Femur (tissue), 1 donor: Measurements from ENCODE around the gene TEKT1.
"Not testable (repeated sequence)": the region's sequence is repeated elsewhere in the genome, so short reads cannot be mapped to it uniquely, and the experiment has no call there.

Experiments used
- DNase-seq: peaks from one replicate; pipeline ENCODE4 v3.0.0-alpha.2; 2017

The TEKT1 gene

GRCh38 chr17:6812295-6812694, 19.2 kb downstream of the TEKT1 start:
- DNase-seq: no peak

GRCh38 chr17:6811510-6811909, 20.0 kb downstream of the TEKT1 start:
- DNase-seq: no peak

GRCh38 chr17:6800422-6801027, 31.0 kb downstream of the TEKT1 start:
- no peak for DNase-seq

- DNase-seq: no peak
Observed at GRCh38 chr17:6799738-6800137, 31.8 kb downstream of the TEKT1 start.

GRCh38 chr17:6797718-6798351, 33.7 kb downstream of the TEKT1 start:
- DNase-seq: no peak

DNA sequence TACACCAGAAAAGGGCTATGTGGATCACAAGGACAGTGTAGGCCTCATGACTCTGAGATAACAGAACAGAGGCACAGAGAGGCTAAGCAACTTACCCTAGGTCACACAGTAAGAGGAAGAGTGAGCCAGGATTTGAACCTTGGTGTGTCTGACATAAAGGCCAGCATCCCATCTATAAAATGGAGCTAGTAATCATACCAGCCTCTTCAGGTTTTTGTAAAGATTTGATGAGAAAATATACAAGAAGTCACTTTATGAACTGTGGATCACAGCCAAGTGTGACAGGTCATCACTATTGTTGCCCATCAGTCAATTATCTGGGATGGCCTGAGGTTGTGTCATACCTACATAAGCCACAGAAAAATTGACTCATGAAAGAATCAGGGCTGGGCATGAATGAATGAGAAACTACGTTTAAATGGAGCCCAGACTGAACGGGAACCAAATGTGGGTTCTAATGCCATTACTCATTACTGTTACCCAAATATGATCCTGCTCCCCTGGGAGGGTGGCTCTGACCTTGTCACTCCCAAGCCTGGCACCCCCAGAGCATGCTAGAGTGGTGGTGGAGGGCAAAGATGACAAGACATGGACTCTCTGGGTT, 34.5 kb downstream of the TEKT1 start:
- no peak for DNase-seq

- DNase-seq: no peak
Observed at GRCh38 chr17:6796017-6796886, 35.3 kb downstream of the TEKT1 start.

DNA sequence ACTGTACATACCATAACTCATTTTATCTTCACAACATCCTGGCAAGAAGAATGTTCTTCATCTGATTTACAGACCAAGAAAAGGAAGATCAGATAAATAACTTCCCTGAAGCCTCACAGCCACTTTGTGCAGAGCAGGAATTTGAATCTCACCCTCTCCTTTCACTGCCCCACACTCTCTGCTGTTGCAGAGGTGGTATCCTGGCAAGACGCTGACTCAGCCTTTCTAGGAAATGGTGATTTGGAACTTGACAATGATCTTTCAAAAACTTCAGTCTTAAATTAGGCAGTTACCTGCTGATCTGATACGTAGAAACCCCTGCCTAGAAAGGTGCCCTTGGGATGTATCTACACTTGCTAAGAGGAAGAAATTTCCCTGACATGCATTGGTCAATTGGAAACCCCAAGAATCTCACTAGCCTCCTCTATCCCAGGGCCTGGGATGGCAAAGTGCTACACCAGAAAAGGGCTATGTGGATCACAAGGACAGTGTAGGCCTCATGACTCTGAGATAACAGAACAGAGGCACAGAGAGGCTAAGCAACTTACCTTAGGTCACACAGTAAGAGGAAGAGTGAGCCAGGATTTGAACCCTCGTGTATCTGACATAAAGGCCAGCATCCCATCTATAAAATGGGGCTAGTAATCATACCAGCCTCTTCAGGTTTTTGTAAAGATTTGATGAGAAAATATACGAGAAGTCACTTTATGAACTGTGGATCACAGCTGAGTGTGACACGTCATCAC, 37.6 kb downstream of the TEKT1 start:
- no peak for DNase-seq

GRCh38 chr17:6789146-6789545, 42.4 kb downstream of the TEKT1 start:
- no peak for DNase-seq

- DNase-seq: no peak
Observed at GRCh38 chr17:6787081-6787693, 44.3 kb downstream of the TEKT1 start.

DNA sequence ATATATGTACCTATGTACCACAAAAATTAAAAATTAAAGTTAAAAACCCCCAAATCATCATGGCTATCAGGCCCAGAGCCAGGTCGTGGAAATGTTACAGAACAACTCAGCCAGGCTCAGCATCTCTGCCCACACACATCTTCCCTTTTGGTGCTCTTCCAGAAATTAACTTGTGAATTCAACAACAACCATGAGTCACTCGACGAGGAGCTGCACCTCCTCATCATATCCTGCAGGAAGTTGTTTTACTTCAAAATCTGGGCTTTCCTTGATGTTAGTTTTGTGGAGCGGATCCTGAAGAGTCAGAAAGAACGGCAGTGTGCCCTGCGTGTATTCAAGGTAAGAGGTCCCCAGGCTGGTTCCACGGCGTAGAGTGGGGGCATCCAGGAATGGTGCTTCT, 44.9 kb downstream of the TEKT1 start:
- DNase-seq: no peak

DNA sequence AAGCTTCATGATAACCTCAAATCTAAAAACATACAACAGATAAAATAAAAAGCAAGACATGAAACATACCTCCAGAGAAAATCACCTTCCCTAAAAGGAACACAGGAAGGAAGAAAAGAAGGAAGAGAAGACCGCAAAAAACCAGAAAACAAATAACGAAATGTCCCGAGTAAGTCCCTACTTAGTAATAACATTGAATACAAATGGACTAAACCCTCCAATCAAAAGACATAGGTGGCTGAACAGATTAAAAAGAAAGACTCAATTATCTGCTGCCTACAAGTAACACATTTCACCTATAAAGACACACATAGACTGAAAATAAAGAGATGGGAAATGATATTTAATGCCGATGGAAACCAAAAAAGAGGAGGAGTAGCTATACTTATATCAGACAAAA, 49.3 kb downstream of the TEKT1 start:
- no peak for DNase-seq

DNA sequence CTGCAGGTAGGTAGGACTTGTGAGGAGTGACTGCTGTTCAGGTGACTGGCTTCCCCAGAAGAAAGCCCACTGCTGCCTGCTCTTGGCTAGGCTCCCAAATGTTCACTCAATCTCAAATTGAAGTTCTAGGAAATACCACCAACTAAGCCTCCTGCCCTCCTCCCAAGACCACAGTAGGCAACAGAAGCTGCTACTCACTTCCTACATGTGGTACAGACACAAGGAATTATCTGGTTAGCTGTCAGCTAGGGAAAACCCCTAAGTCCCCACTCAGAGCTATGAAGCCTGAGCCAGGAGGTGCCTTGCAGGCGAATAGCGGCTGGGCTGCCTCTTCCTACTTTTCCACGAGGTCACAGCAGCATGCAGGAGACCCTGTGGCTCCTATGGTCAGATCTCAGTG, 50.6 kb downstream of the TEKT1 start:
- DNase-seq: no peak

DNA sequence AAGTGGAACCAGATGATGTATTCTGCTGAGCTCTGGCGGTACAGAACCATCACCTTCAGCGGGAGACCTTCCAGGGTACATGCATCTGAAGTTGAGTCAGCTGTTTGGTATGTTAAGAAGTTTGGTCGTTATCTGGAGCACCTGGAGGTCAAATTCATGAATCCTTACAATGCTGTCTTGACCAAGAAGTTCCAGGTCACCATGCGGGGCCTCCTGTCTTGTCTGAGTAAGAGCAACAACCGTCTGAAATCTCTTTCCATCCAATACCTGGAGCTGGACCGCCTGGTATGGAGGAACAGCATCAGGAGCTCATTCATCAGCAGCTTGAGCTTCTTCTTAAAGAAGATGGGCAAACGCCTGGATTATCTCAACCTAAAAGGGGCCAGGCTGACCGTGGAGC, 51.5 kb downstream of the TEKT1 start:
- DNase-seq: no peak

DNA sequence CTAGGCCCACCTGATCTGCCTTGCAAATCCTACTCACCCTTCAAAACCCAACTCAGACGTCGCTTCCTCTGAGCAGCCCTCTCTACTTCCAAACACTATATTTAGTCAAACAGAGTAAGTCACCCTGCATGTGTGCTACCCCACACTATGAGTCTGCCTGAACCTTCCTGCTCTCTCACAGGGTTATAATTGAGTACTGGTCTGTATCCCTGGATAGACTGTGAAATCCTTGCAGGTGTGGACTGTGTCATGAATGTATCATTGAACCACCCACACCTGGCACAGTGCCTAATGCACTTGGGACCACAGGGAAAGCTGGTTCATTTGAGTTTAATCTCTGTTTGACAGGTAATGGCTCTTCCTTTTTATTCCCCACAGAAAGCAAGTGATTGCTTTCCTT, 52.1 kb downstream of the TEKT1 start:
- no peak for DNase-seq

GRCh38 chr17:6775871-6776405, 55.6 kb downstream of the TEKT1 start, which contains the start of gene FBXO39:
Gene FBXO39 (plus strand): TSS chr17:6776215. CDS start chr17:6779869, 3,654 bp downstream.
- DNase-seq: no peak

GRCh38 chr17:6774906-6775305, 56.6 kb downstream of the TEKT1 start:
- DNase-seq: not testable (repeated sequence)

- DNase-seq: no peak
Observed at GRCh38 chr17:6772016-6772415, 59.5 kb downstream of the TEKT1 start.

DNA sequence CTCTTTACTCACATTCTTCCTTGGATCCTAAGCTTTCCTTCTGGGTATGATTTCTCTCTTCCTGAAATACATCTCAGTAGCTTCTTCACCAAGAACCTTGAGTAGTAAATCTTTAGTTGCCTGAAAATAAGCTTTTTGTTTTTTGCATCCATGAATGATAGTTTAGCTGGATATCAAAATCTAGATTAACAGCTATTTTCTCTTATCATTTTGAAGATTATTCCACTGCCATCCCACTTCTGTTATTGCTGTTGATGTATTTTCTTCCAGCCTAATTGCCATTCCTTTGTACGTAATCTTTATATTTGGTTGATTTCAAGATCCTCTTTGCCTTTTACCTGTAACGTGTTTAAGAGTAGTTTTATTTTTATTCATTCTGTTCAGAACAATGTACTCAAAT, 63.1 kb downstream of the TEKT1 start:
- DNase-seq: no peak

DNA sequence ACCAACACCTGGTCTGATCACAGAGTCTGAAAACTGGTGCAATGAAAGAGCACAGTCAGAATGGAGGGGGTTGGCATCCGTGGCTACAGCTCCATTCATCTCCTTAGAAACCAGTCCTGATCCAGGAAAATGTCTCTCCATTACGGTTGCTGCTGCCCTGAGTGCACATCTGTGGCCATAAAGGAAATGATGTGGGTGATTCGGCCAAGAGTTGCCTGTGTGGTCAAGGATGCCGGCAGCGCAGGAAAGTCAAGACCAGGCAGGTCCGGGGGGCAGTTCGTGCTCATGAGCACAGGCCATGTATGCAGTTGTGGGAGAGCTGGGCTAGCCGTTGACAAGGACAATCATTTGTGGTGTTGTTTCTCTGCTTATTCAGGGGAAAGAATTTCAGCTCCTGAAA, 69.8 kb downstream of the TEKT1 start:
- DNase-seq: no peak

- no peak for DNase-seq
Observed at GRCh38 chr17:6757747-6758146, 73.8 kb downstream of the TEKT1 start.

DNA sequence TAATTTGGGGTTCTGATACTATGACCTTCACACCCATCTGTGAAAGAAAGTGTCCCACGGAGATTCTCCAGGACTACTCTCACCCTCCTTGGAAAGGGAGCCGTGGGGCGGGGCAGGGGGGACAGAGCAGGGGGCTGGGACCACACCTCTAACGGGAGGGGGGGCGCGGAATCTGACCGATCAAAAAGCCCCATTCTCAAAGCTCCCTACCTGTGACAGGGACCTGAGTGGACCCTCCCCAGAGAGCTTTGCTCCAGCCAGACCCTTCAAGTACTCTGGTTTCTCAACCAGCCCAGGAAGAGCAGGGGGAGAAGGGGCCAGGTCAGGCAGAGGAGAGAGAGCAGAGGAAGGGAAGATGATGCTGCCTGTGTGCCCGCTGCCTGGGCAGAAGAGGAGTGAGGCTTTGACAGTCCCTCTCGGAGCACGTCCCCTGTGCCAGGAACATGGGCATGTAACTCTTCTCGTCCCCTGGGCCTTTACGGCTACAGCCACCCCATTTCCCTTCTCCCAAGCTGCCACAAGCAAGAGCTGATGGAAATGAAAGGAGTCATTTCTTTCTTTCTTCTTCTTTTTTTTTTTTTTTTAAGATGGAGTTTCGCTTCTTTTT, 75.0 kb downstream of the TEKT1 start:
- no peak for DNase-seq
